GM21825 (cell line): ENCODE results near the gene GPR21.

ENCODE experiments used
- ATAC-seq: cut with Tn5 transposase; IDR thresholded peaks from one replicate; pipeline ENCODE4 v1.9.1; 2021; ENCODE audit warnings: mild to moderate bottlenecking, moderate library complexity; ENCODE audit not compliant: unreplicated experiment

Gene GPR21

GRCh38 chr9:123062351-123063176 is 29.1 kb downstream of the GPR21 start:
- no peak for ATAC-seq

GRCh38 chr9:123063177-123063598 is 29.7 kb downstream of the GPR21 start:
- ATAC-seq: no peak

GRCh38 chr9:123063896-123064295 is 30.4 kb downstream of the GPR21 start:
- ATAC-seq: no peak

GRCh38 chr9:123064716-123065115 is 31.2 kb downstream of the GPR21 start:
- ATAC-seq: no peak

- ATAC-seq: no peak
Observed at GRCh38 chr9:123065196-123065595, 31.7 kb downstream of the GPR21 start.

GRCh38 chr9:123067136-123067535 is 33.7 kb downstream of the GPR21 start:
- no peak for ATAC-seq

GRCh38 chr9:123069010-123069481 is 35.6 kb downstream of the GPR21 start:
- ATAC-seq: no peak

GRCh38 chr9:123070198-123070597 is 36.7 kb downstream of the GPR21 start:
- no peak for ATAC-seq

- ATAC-seq: no peak
Observed at GRCh38 chr9:123072407-123072995, 39.0 kb downstream of the GPR21 start.

- no peak for ATAC-seq
Observed at GRCh38 chr9:123073441-123073840, 40.0 kb downstream of the GPR21 start.

- ATAC-seq: no peak
Observed at GRCh38 chr9:123073991-123074422, 40.5 kb downstream of the GPR21 start.

- no peak for ATAC-seq
Observed at GRCh38 chr9:123074628-123075027, 41.2 kb downstream of the GPR21 start.

GRCh38 chr9:123080444-123080843 is 47.0 kb downstream of the GPR21 start:
- ATAC-seq: no peak

- ATAC-seq: no peak
Observed at GRCh38 chr9:123081824-123082223, 48.4 kb downstream of the GPR21 start.

- ATAC-seq: no peak
Observed at GRCh38 chr9:123083680-123084079, 50.2 kb downstream of the GPR21 start.

GRCh38 chr9:123084256-123084655 is 50.8 kb downstream of the GPR21 start:
- ATAC-seq: no peak
